Measurements from ENCODE around the gene IL1RAPL2.

IL1RAPL2 gene

DNA sequence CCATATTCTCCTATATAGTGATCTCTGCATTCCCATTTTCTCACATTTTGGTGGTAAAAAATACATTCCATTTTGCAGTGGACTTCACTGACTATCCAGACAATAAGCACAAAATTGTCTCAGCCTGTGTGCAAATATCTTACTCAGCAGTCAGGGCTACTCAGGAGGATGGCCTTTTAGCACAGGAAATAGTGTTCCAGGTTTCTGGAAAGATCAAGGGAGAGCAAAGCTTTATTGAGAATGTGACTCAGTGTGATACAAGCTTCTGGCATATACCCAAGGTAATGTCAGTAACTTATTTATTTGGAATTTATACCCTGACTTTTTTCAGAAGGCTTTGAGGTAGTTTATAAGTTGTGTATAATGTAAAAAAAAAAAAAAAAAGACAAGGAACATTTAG lies 421.1 kb downstream of the IL1RAPL2 start:
- Histone ChIP-seq H3K4me3 (ENCODE audit: low read length) (no peak overlapping the region), H3K4me1 (ENCODE audit: control insufficient read depth, low read length) (no peaks in the 10 kb centered on the region), H3K27ac (ENCODE audit: low read depth, low read length) (no peak overlapping the region), H3K4me2 (ENCODE audit: low read length) (no peak overlapping the region), H3K79me2 (ENCODE audit: control insufficient read depth, low read length) (no peaks in the 10 kb centered on the region), H3K9me3 (ENCODE audit: control insufficient read depth, insufficient read depth, low read length) (no peaks in the 10 kb centered on the region), H3K36me3 (ENCODE audit: control insufficient read depth, low read length) (no peaks in the 10 kb centered on the region), H3K9me2 (replicated peaks; ENCODE audit: control insufficient read depth, low read length) (no peaks in the 10 kb centered on the region), H3K27me3 (ENCODE audit: control insufficient read depth, low read length) (no peaks in the 10 kb centered on the region), H3F3A (ENCODE audit: control insufficient read depth, insufficient read depth) (no peaks in the 10 kb centered on the region), H4K20me1 (ENCODE audit: control insufficient read depth, insufficient read depth, low read depth, low read length) (no peaks in the 10 kb centered on the region)
- TF ChIP-seq, protein P1, sequence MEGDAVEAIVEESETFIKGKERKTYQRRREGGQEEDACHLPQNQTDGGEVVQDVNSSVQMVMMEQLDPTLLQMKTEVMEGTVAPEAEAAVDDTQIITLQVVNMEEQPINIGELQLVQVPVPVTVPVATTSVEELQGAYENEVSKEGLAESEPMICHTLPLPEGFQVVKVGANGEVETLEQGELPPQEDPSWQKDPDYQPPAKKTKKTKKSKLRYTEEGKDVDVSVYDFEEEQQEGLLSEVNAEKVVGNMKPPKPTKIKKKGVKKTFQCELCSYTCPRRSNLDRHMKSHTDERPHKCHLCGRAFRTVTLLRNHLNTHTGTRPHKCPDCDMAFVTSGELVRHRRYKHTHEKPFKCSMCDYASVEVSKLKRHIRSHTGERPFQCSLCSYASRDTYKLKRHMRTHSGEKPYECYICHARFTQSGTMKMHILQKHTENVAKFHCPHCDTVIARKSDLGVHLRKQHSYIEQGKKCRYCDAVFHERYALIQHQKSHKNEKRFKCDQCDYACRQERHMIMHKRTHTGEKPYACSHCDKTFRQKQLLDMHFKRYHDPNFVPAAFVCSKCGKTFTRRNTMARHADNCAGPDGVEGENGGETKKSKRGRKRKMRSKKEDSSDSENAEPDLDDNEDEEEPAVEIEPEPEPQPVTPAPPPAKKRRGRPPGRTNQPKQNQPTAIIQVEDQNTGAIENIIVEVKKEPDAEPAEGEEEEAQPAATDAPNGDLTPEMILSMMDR (IDR thresholded peaks at IDR 0.05; ENCODE audit: low read depth, low read length, poor library complexity, severe bottlenecking), result no peak
- no peak for TF ChIP-seq EZH2phosphoT487 (IDR thresholded peaks at IDR 0.05; ENCODE audit: borderline replicate concordance, low read length)

DNA sequence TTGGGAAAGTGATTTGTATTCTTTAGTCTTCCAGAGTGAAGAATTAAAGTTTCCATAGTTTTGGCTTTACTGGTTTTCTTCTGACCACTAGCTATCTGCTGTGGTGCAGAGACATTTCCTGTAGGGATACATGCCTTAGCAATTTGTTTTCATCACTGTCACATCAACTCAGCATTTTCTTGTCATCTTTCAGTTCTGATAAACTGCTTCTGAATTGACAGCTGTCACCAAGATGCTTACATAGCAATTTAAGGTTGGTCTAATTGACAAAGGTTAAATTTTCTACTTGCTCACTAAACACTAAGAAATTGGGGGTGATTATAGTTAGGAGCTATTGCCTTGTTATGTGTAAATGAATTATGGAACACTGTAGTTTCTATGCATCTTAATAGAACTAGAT lies 422.0 kb downstream of the IL1RAPL2 start:
- Histone ChIP-seq H3K9me3 (ENCODE audit: control insufficient read depth, insufficient read depth, low read length) (no peaks in the 10 kb centered on the region), H4K20me1 (ENCODE audit: control insufficient read depth, insufficient read depth, low read depth, low read length) (no peaks in the 10 kb centered on the region), H3K9me2 (replicated peaks; ENCODE audit: control insufficient read depth, low read length) (no peaks in the 10 kb centered on the region), H3K79me2 (ENCODE audit: control insufficient read depth, low read length) (no peaks in the 10 kb centered on the region), H3K27ac (ENCODE audit: low read depth, low read length) (no peak overlapping the region), H3K4me2 (ENCODE audit: low read length) (no peak overlapping the region), H3K4me3 (ENCODE audit: low read length) (no peak overlapping the region), H3F3A (ENCODE audit: control insufficient read depth, insufficient read depth) (no peaks in the 10 kb centered on the region), H3K27me3 (ENCODE audit: control insufficient read depth, low read length) (no peaks in the 10 kb centered on the region), H3K4me1 (ENCODE audit: control insufficient read depth, low read length) (no peaks in the 10 kb centered on the region), H3K36me3 (ENCODE audit: control insufficient read depth, low read length) (no peaks in the 10 kb centered on the region)
- no peak for TF ChIP-seq EZH2phosphoT487 (IDR thresholded peaks at IDR 0.05; ENCODE audit: borderline replicate concordance, low read length)
- TF ChIP-seq, protein P1 (IDR thresholded peaks at IDR 0.05; ENCODE audit: low read depth, low read length, poor library complexity, severe bottlenecking), result no peak

DNA sequence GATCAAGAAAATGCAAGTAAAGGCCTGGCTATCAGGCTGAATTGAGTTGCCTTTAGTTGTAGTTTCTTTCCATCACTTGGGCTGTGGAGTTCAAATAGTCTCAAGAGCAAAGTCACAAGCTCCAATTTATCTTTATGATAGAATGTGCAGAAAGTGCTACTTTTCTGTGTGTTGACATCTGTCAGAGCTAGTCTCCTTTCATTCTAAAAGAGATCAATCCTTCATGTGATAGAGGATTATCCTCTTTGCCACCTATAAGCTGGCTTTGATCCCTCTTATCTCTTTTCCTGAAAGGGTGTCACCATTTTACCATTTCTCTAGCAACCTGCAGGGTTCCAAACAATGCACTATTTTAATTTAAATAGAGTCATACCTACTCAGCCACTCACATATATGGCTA lies 429.5 kb downstream of the IL1RAPL2 start:
- TF ChIP-seq, protein P1 (IDR thresholded peaks at IDR 0.05; ENCODE audit: low read depth, low read length, poor library complexity, severe bottlenecking), result no peak
- TF ChIP-seq EZH2phosphoT487 (IDR thresholded peaks at IDR 0.05; ENCODE audit: borderline replicate concordance, low read length), result no peak
- H3K4me3 ChIP-seq (ENCODE audit: low read length), result no peak overlapping the region
- H3K9me2 ChIP-seq (replicated peaks; ENCODE audit: control insufficient read depth, low read length), result no peaks in the 10 kb centered on the region
- H3K79me2 ChIP-seq (ENCODE audit: control insufficient read depth, low read length), result no peaks in the 10 kb centered on the region
- no peaks in the 10 kb centered on the region for H3K27me3 ChIP-seq (ENCODE audit: control insufficient read depth, low read length)
- no peak overlapping the region for H3K27ac ChIP-seq (ENCODE audit: low read depth, low read length)
- H3K36me3 ChIP-seq (ENCODE audit: control insufficient read depth, low read length), result no peaks in the 10 kb centered on the region
- no peaks in the 10 kb centered on the region for H3F3A ChIP-seq (ENCODE audit: control insufficient read depth, insufficient read depth)
- no peak overlapping the region for H3K4me2 ChIP-seq (ENCODE audit: low read length)
- H3K9me3 ChIP-seq (ENCODE audit: control insufficient read depth, insufficient read depth, low read length), result no peaks in the 10 kb centered on the region
- H4K20me1 ChIP-seq (ENCODE audit: control insufficient read depth, insufficient read depth, low read depth, low read length), result no peaks in the 10 kb centered on the region
- no peaks in the 10 kb centered on the region for H3K4me1 ChIP-seq (ENCODE audit: control insufficient read depth, low read length)

- Histone ChIP-seq H3K27ac (ENCODE audit: low read depth, low read length) (no peak overlapping the region), H3K27me3 (ENCODE audit: control insufficient read depth, low read length) (no peaks in the 10 kb centered on the region), H3F3A (ENCODE audit: control insufficient read depth, insufficient read depth) (no peaks in the 10 kb centered on the region), H3K4me1 (ENCODE audit: control insufficient read depth, low read length) (no peaks in the 10 kb centered on the region), H3K4me2 (ENCODE audit: low read length) (no peak overlapping the region), H4K20me1 (ENCODE audit: control insufficient read depth, insufficient read depth, low read depth, low read length) (no peaks in the 10 kb centered on the region), H3K36me3 (ENCODE audit: control insufficient read depth, low read length) (no peaks in the 10 kb centered on the region), H3K4me3 (ENCODE audit: low read length) (no peak overlapping the region), H3K9me2 (replicated peaks; ENCODE audit: control insufficient read depth, low read length) (no peaks in the 10 kb centered on the region), H3K79me2 (ENCODE audit: control insufficient read depth, low read length) (no peaks in the 10 kb centered on the region), H3K9me3 (ENCODE audit: control insufficient read depth, insufficient read depth, low read length) (no peaks in the 10 kb centered on the region)
- TF ChIP-seq, protein P1 (IDR thresholded peaks at IDR 0.05; ENCODE audit: low read depth, low read length, poor library complexity, severe bottlenecking), result no peak
- TF ChIP-seq EZH2phosphoT487 (IDR thresholded peaks at IDR 0.05; ENCODE audit: borderline replicate concordance, low read length), result no peak
Measured at GRCh38 chrX:105006103-105006502, 440.1 kb downstream of the IL1RAPL2 start.

Data from DOHH2 (cell line).